H9 (cell line): Measurements from ENCODE around the gene HSD17B3. TPM values are rescaled to one million over a fixed set of nuclear protein-coding genes. Genes with fewer than 3 reads are reported as not detected.

ENCODE experiments used
- DNase-seq: peaks from one replicate; pipeline ENCODE4 v3.0.0-alpha.2; 2017
- H2AFZ ChIP-seq: one replicate; pipeline ENCODE4 v1.6.1; 2013; ENCODE audit warnings: mild to moderate bottlenecking, low read length, control low read depth, moderate library complexity
- H2AK5ac ChIP-seq: 2 replicates; pipeline ENCODE4 v1.6.1; 2013; ENCODE audit warnings: low read length, control low read depth, mixed read lengths; ENCODE audit not compliant: insufficient read length
- H2BK120ac ChIP-seq: one replicate; pipeline ENCODE4 v1.6.1; 2013; ENCODE audit warnings: low read depth, mild to moderate bottlenecking, low read length, control low read depth, inconsistent platforms; ENCODE audit not compliant: poor library complexity, severe bottlenecking
- H2BK12ac ChIP-seq: 2 replicates; pipeline ENCODE4 v1.6.1; 2013; ENCODE audit warnings: low read length, control low read depth, mixed read lengths, low read depth; ENCODE audit not compliant: insufficient read length
- H2BK15ac ChIP-seq: 2 replicates; pipeline ENCODE4 v1.6.1; 2013; ENCODE audit warnings: low read depth, low read length, control low read depth
- H2BK20ac ChIP-seq: one replicate; pipeline ENCODE4 v1.6.1; 2013; ENCODE audit warnings: low read depth, mild to moderate bottlenecking, low read length, control low read depth, inconsistent platforms; ENCODE audit not compliant: poor library complexity, severe bottlenecking
- H2BK5ac ChIP-seq: 2 replicates; pipeline ENCODE4 v1.6.1; 2013; ENCODE audit warnings: low read length, control low read depth, mixed read lengths; ENCODE audit not compliant: insufficient read length
- H3K14ac ChIP-seq: 2 replicates; pipeline ENCODE4 v1.6.1; 2013; ENCODE audit warnings: low read length, control low read depth; ENCODE audit not compliant: insufficient read depth
- H3K18ac ChIP-seq: 2 replicates; pipeline ENCODE4 v1.6.1; 2013; ENCODE audit warnings: low read depth, mild to moderate bottlenecking, mixed read lengths, low read length, control low read depth; ENCODE audit not compliant: insufficient read length
- H3K23ac ChIP-seq: 2 replicates; pipeline ENCODE4 v1.6.1; 2013; ENCODE audit warnings: low read length, control low read depth, mixed read lengths, low read depth; ENCODE audit not compliant: insufficient read length
- H3K23me2 ChIP-seq: 2 replicates; pipeline ENCODE4 v1.6.1; 2013; ENCODE audit warnings: low read depth, mild to moderate bottlenecking, mixed read lengths, low read length, control low read depth; ENCODE audit not compliant: insufficient read length, poor library complexity, severe bottlenecking
- H3K27ac ChIP-seq: 2 replicates; pipeline ENCODE4 v1.5.1; 2013; ENCODE audit warnings: low read length, control low read depth, mixed read lengths, low read depth; ENCODE audit not compliant: insufficient read length
- H3K27me3 ChIP-seq: 2 replicates; pipeline ENCODE4 v1.6.1; 2013; ENCODE audit warnings: low read length, control low read depth, inconsistent platforms; ENCODE audit not compliant: insufficient read depth
- H3K4ac ChIP-seq: 2 replicates; pipeline ENCODE4 v1.6.1; 2013; ENCODE audit warnings: low read depth, mild to moderate bottlenecking, control low read depth, inconsistent platforms, low read length, moderate library complexity
- H3K4me1 ChIP-seq: 2 replicates; pipeline ENCODE4 v1.6.1; 2013; ENCODE audit warnings: low read length, control low read depth, inconsistent platforms; ENCODE audit not compliant: insufficient read depth
- H3K4me2 ChIP-seq: 2 replicates; pipeline ENCODE4 v1.6.1; 2013; ENCODE audit warnings: low read length, control low read depth, mixed read lengths; ENCODE audit not compliant: insufficient read length, insufficient read depth
- H3K56ac ChIP-seq: 2 replicates; pipeline ENCODE4 v1.6.1; 2013; ENCODE audit warnings: low read depth, mild to moderate bottlenecking, mixed read lengths, low read length, control low read depth; ENCODE audit not compliant: insufficient read length
- H3K79me1 ChIP-seq: 2 replicates; pipeline ENCODE4 v1.6.1; 2013; ENCODE audit warnings: low read depth, mild to moderate bottlenecking, moderate library complexity, low read length, control low read depth, inconsistent platforms; ENCODE audit not compliant: insufficient read depth, poor library complexity, severe bottlenecking
- H3K79me2 ChIP-seq: 2 replicates; pipeline ENCODE4 v1.6.1; 2013; ENCODE audit warnings: low read length, control low read depth, inconsistent platforms; ENCODE audit not compliant: insufficient read depth
- H3K9ac ChIP-seq: 2 replicates; pipeline ENCODE4 v1.6.1; 2013; ENCODE audit warnings: low read length, control low read depth, mixed read lengths; ENCODE audit not compliant: insufficient read length; ENCODE audit errors: extremely low read depth
- H3K9me3 ChIP-seq: one replicate; pipeline ENCODE4 v1.6.1; 2013; ENCODE audit warnings: low read depth, low read length, inconsistent platforms; ENCODE audit not compliant: control insufficient read depth
- H3T11ph ChIP-seq: one replicate; pipeline ENCODE4 v1.6.1; 2013; ENCODE audit warnings: mild to moderate bottlenecking, low read length, control low read depth, inconsistent platforms
- H4K20me1 ChIP-seq: one replicate; pipeline ENCODE4 v1.6.1; 2013; ENCODE audit not compliant: control insufficient read depth, insufficient read length, insufficient read depth
- H4K5ac ChIP-seq: 2 replicates; pipeline ENCODE4 v1.6.1; 2013; ENCODE audit warnings: low read depth, mild to moderate bottlenecking, mixed read lengths, low read length, control low read depth; ENCODE audit not compliant: insufficient read length
- H4K8ac ChIP-seq: replicated peaks from 2 replicates; pipeline ENCODE4 v1.6.1; 2013; ENCODE audit warnings: low read length, control low read depth, mixed read lengths, low read depth; ENCODE audit not compliant: insufficient read length
- H4K91ac ChIP-seq: 2 replicates; pipeline ENCODE4 v1.6.1; 2013; ENCODE audit warnings: low read depth, mild to moderate bottlenecking, moderate library complexity, mixed read lengths, low read length, control low read depth; ENCODE audit not compliant: insufficient read length
- H3K27ac Mint-ChIP-seq, 3 experiments: 2 replicates in 2 of 3; 3 replicates in 1 of 3; pipeline ENCODE4 v1.8.0; 2020 to 2021; ENCODE audit warnings: mixed read lengths in 3 of 3, mild to moderate bottlenecking in 1 of 3, moderate library complexity in 1 of 3
- H3K27me3 Mint-ChIP-seq: 2 replicates; pipeline ENCODE4 v1.8.0; 2021; ENCODE audit warnings: low read depth, mild to moderate bottlenecking, moderate library complexity, mixed read lengths
- H3K36me3 Mint-ChIP-seq, 3 experiments: 2 replicates in 2 of 3; 3 replicates in 1 of 3; pipeline ENCODE4 v1.8.0; 2020 to 2021; ENCODE audit warnings: low read depth in 3 of 3, mixed read lengths in 3 of 3; ENCODE audit not compliant: insufficient read depth in 1 of 3
- H3K4me1 Mint-ChIP-seq, 2 experiments: 2 replicates each; pipeline ENCODE4 v1.8.0; 2020; ENCODE audit warnings: mixed read lengths in 2 of 2
- H3K4me3 Mint-ChIP-seq, 2 experiments: 2 replicates in 1 of 2; 3 replicates in 1 of 2; pipeline ENCODE4 v1.8.0; 2020 to 2021; ENCODE audit warnings: mild to moderate bottlenecking in 2 of 2, mixed read lengths in 2 of 2, moderate library complexity in 1 of 2
- H3K9me3 Mint-ChIP-seq, 2 experiments: 2 replicates in 1 of 2; 3 replicates in 1 of 2; pipeline ENCODE4 v1.8.0; 2020; ENCODE audit warnings: mild to moderate bottlenecking in 2 of 2, mixed read lengths in 2 of 2, moderate library complexity in 1 of 2
- CTCF ChIP-seq: fragments of 200-600 bp; sonication (generic); conservative IDR thresholded peaks from 3 replicates; pipeline ENCODE4 v1.8.0; 2021; ENCODE audit warnings: antibody characterized with exemption, mild to moderate bottlenecking
- WGBS: extraction: QIAGEN DNeasy Blood & Tissue Kit; methylation state at CpG from one replicate; pipeline ENCODE4 v1.1.7; 2013; ENCODE audit warnings: missing lambda C conversion rate, low lambda C conversion rate, mixed read lengths; ENCODE audit not compliant: insufficient read length; ENCODE audit errors: extremely low coverage; 5-methylcytosine and 5-hydroxymethylcytosine counted together
- total RNA-seq: library from RNA; stranded (reverse); gene quantifications from 2 replicates; pipeline ENCODE4 v1.2.1, GENCODE V29; 2021

Gene HSD17B3
- total RNA-seq, 1 experiment from 2014 or later: not detected

- H2BK12ac ChIP-seq: no peak overlapping the region
- H3K4me2 ChIP-seq: no peak overlapping the region
- H3K27ac ChIP-seq: no peak overlapping the region
- no peak overlapping the region for H3K27ac Mint-ChIP-seq
- H2BK20ac ChIP-seq: no peak overlapping the region
- no peak overlapping the region for H4K91ac ChIP-seq
- WGBS: no CpG with 5 or more reads among the region's 3 CpGs
- H3K9ac ChIP-seq: no peak overlapping the region
- no peak overlapping the region for H2AFZ ChIP-seq
- H3K9me3 ChIP-seq: no peaks in the 10 kb centered on the region
- H2AK5ac ChIP-seq: no peak overlapping the region
- no peaks in the 10 kb centered on the region for H3K23me2 ChIP-seq
- DNase-seq: no peak
- no peak for TF ChIP-seq CTCF
- no peaks in the 10 kb centered on the region for H3K9me3 Mint-ChIP-seq
- no peak overlapping the region for H3K4ac ChIP-seq
- no peak overlapping the region for H2BK5ac ChIP-seq
- peaks cover 4 to 16% of the 10 kb centered on the region in 2 experiments for H3K4me1 Mint-ChIP-seq
- H3K4me3 Mint-ChIP-seq: no peak overlapping the region
- no peaks in the 10 kb centered on the region for H3K27me3 ChIP-seq
- no peaks in the 10 kb centered on the region for H3K79me2 ChIP-seq
- no peaks in the 10 kb centered on the region for H4K20me1 ChIP-seq
- no peak overlapping the region for H3T11ph ChIP-seq
- H4K5ac ChIP-seq: no peak overlapping the region
- no peak overlapping the region for H2BK120ac ChIP-seq
- no peaks in the 10 kb centered on the region for H3K27me3 Mint-ChIP-seq
- no peak overlapping the region for H3K14ac ChIP-seq
- H3K4me1 ChIP-seq: no peaks in the 10 kb centered on the region
- H3K23ac ChIP-seq: no peak overlapping the region
- H3K79me1 ChIP-seq: no peaks in the 10 kb centered on the region
- no peak overlapping the region for H4K8ac ChIP-seq
- no peak overlapping the region for H3K18ac ChIP-seq
- no peak overlapping the region for H2BK15ac ChIP-seq
- peaks cover 0 to 5% (median 4%) of the 10 kb centered on the region in 3 experiments; a peak in 2 of 7 replicates for H3K36me3 Mint-ChIP-seq
- H3K56ac ChIP-seq: no peak overlapping the region
Measured at GRCh38 chr9:96338299-96338698, 36.3 kb upstream of the HSD17B3 start.
